ENCODE measurements around the gene MAPK8IP2.
A peak's percentile ranks its signal among the peaks of the same experiment; 100 is the strongest.
"Not testable (repeated sequence)": the region's sequence is repeated elsewhere in the genome, so short reads cannot be mapped to it uniquely, and the experiment has no call there.

The MAPK8IP2 gene

GRCh38 chr22:50599816-50600455 is 657 bp upstream of the MAPK8IP2 start:
- peak; percentile 34 to 38 for DNase-seq (ENCODE audit: low read depth in 2 of 2)

GRCh38 chr22:50600967-50601668 is 525 bp downstream of the MAPK8IP2 start:
- DNase-seq (ENCODE audit: low read depth in 2 of 2), result no peak

- no peak for DNase-seq (ENCODE audit: low read depth in 2 of 2)
Measured at GRCh38 chr22:50601669-50602337, 1.2 kb downstream of the MAPK8IP2 start.

- DNase-seq (ENCODE audit: low read depth in 2 of 2), result no peak
Measured at GRCh38 chr22:50602338-50602700, 1.7 kb downstream of the MAPK8IP2 start.

- DNase-seq (ENCODE audit: low read depth in 2 of 2), result no peak
Measured at GRCh38 chr22:50603511-50604255, 3.1 kb downstream of the MAPK8IP2 start.

- no peak for DNase-seq (ENCODE audit: low read depth in 2 of 2)
Measured at GRCh38 chr22:50604256-50605001, 3.8 kb downstream of the MAPK8IP2 start.

GRCh38 chr22:50605002-50605612 is 4.5 kb downstream of the MAPK8IP2 start:
- no peak for DNase-seq (ENCODE audit: low read depth in 2 of 2)

GRCh38 chr22:50605613-50606074 is 5.1 kb downstream of the MAPK8IP2 start:
- DNase-seq (ENCODE audit: low read depth in 2 of 2), result no peak

GRCh38 chr22:50606165-50606945 is 5.8 kb downstream of the MAPK8IP2 start:
- no peak for DNase-seq (ENCODE audit: low read depth in 2 of 2)

GRCh38 chr22:50606946-50607658 is 6.5 kb downstream of the MAPK8IP2 start:
- DNase-seq (ENCODE audit: low read depth in 2 of 2), result no peak

- DNase-seq (ENCODE audit: low read depth in 2 of 2), result no peak
Measured at GRCh38 chr22:50607659-50608020, 7.0 kb downstream of the MAPK8IP2 start.

GRCh38 chr22:50608058-50608840 is 7.7 kb downstream of the MAPK8IP2 start:
- not testable (repeated sequence) for DNase-seq (ENCODE audit: low read depth in 2 of 2)

- DNase-seq (ENCODE audit: low read depth in 2 of 2), result no peak
Measured at GRCh38 chr22:50608996-50609395, 8.4 kb downstream of the MAPK8IP2 start.

- no peak for DNase-seq (ENCODE audit: low read depth in 2 of 2)
Measured at GRCh38 chr22:50609599-50609998, 9.0 kb downstream of the MAPK8IP2 start.

- no peak for DNase-seq (ENCODE audit: low read depth in 2 of 2)
Measured at GRCh38 chr22:50610041-50610451, 9.5 kb downstream of the MAPK8IP2 start.

- DNase-seq (ENCODE audit: low read depth in 2 of 2), result no peak
Measured at GRCh38 chr22:50610581-50610980, 10.0 kb downstream of the MAPK8IP2 start.

- DNase-seq (ENCODE audit: low read depth in 2 of 2), result no peak
Measured at GRCh38 chr22:50611341-50612060, 10.9 kb downstream of the MAPK8IP2 start.

GRCh38 chr22:50612168-50612527 is 11.6 kb downstream of the MAPK8IP2 start:
- DNase-seq (ENCODE audit: low read depth in 2 of 2), result no peak
